HepG2 (cell line): Measurements from ENCODE around the gene GPALPP1. TPM values are rescaled to one million over a fixed set of nuclear protein-coding genes. Genes with fewer than 3 reads are reported as not detected.

Source experiments
- ARNTL ChIP-seq: sonication (generic); formaldehyde crosslinking; IDR thresholded peaks from 2 replicates; pipeline ENCODE4 v1.4.0; 2020; ENCODE audit warnings: mild to moderate bottlenecking, missing genetic modification reagents
- ETV6 ChIP-seq: sonication (generic); formaldehyde crosslinking; conservative IDR thresholded peaks from 2 replicates; pipeline ENCODE4 v1.4.0; 2020; ENCODE audit warnings: missing genetic modification reagents
- JDP2 ChIP-seq: sonication (generic); formaldehyde crosslinking; IDR thresholded peaks from 2 replicates; pipeline ENCODE4 v1.8.1; 2022; ENCODE audit warnings: missing genetic modification reagents, borderline replicate concordance
- SOX13 ChIP-seq, 3 experiments: fragments of 450-650 bp in 1 of 3; sonication (generic) in 1 of 3; formaldehyde crosslinking in 1 of 3; IDR thresholded peaks in 2 of 3; conservative IDR thresholded peaks in 1 of 3; 2 replicates each; pipeline versions ENCODE4 v1.5.0 to v1.6.1; 2016 to 2020; ENCODE audit warnings: antibody characterized with exemption in 1 of 3, mild to moderate bottlenecking in 1 of 3, missing compliant biosample characterization in 1 of 3, missing genetic modification reagents in 1 of 3, moderate library complexity in 1 of 3
- ZNF230 ChIP-seq: sonication (generic); formaldehyde crosslinking; IDR thresholded peaks from 2 replicates; pipeline ENCODE4 v1.4.0; 2020; ENCODE audit warnings: mild to moderate bottlenecking, missing genetic modification reagents
- ZNF274 ChIP-seq: sonication (generic); formaldehyde crosslinking; IDR thresholded peaks from 2 replicates; pipeline ENCODE4 v1.5.1; 2020; ENCODE audit warnings: mild to moderate bottlenecking, missing genetic modification reagents
- ZNF33B ChIP-seq: sonication (generic); formaldehyde crosslinking; IDR thresholded peaks from 2 replicates; pipeline ENCODE4 v1.5.1; 2020; ENCODE audit warnings: mild to moderate bottlenecking, missing genetic modification reagents
- ZNF430 ChIP-seq: sonication (generic); formaldehyde crosslinking; IDR thresholded peaks from 2 replicates; pipeline ENCODE4 v1.9.0; 2021; ENCODE audit warnings: mild to moderate bottlenecking, missing genetic modification reagents
- ZNF775 ChIP-seq: sonication (generic); formaldehyde crosslinking; IDR thresholded peaks from 2 replicates; pipeline ENCODE4 v1.4.0; 2020; ENCODE audit warnings: missing genetic modification reagents, mild to moderate bottlenecking, moderate library complexity, borderline replicate concordance
- ZNF878 ChIP-seq: sonication (generic); formaldehyde crosslinking; IDR thresholded peaks from 2 replicates; pipeline ENCODE4 v1.8.1; 2023; ENCODE audit warnings: mild to moderate bottlenecking, missing genetic modification reagents, moderate library complexity
- ZNF891 ChIP-seq: sonication (generic); formaldehyde crosslinking; IDR thresholded peaks from 2 replicates; pipeline ENCODE4 v1.5.0; 2020; ENCODE audit warnings: mild to moderate bottlenecking, missing genetic modification reagents
- polyA plus RNA-seq, 8 experiments: library from polyadenylated mRNA; depleted of rRNA in 3 of 8; stranded (reverse) in 7 of 8; unstranded in 1 of 8; fragments of >200 nt; fragmentation: Illumina TruSeq in 4 of 8; extraction: Trizol in 4 of 8; gene quantifications; 2 replicates each; pipeline versions ENCODE4 v1.2.1 to v1.2.3, GENCODE V29; 2011 to 2016; ENCODE audit warnings: low read depth in 4 of 8, missing spikeins in 1 of 8, mixed read lengths in 1 of 8; ENCODE audit not compliant: insufficient read depth in 1 of 8
- total RNA-seq, 5 experiments: library from RNA; depleted of rRNA; stranded (reverse); fragments of >200 nt; fragmentation: Illumina TruSeq; extraction: Trizol; gene quantifications; 2 replicates each; pipeline ENCODE4 v1.2.3, GENCODE V29; 2016; ENCODE audit warnings: low read depth in 1 of 5
- TF ChIP-seq, protein P1 (sequence below): sonication (generic); formaldehyde crosslinking; IDR thresholded peaks from 2 replicates; pipeline ENCODE4 v1.5.0; 2020; ENCODE audit warnings: mild to moderate bottlenecking, missing genetic modification reagents
- TF ChIP-seq, protein P2 (sequence below), 2 experiments: fragments of 450-650 bp in 1 of 2; sonication (generic) in 1 of 2; formaldehyde crosslinking; IDR thresholded peaks; 2 replicates each; pipeline versions ENCODE4 v1.5.0 to v1.8.0; 2020 to 2022; ENCODE audit warnings: mild to moderate bottlenecking in 1 of 2, missing genetic modification reagents in 1 of 2
- TF ChIP-seq, protein P3 (sequence below): sonication (generic); formaldehyde crosslinking; IDR thresholded peaks from 2 replicates; pipeline ENCODE4 v1.5.0; 2020; ENCODE audit warnings: mild to moderate bottlenecking, missing genetic modification reagents
- TF ChIP-seq, protein P4 (sequence below): sonication (generic); formaldehyde crosslinking; IDR thresholded peaks from 2 replicates; pipeline ENCODE4 v1.4.0; 2020; ENCODE audit warnings: missing genetic modification reagents
- TF ChIP-seq, protein P5 (sequence below), 2 experiments: sonication (generic) in 1 of 2; formaldehyde crosslinking in 1 of 2; IDR thresholded peaks; 2 replicates each; pipeline versions ENCODE4 v1.5.1 to v1.6.1; 2011 to 2020; ENCODE audit warnings: borderline replicate concordance in 1 of 2, low read depth in 1 of 2, low read length in 1 of 2, mild to moderate bottlenecking in 1 of 2, missing genetic modification reagents in 1 of 2, moderate library complexity in 1 of 2

Gene GPALPP1
- total and polyA plus RNA-seq, 2 of the 13 experiments (the other 11 are each of a cell fraction or from before 2014, with no cell fraction given), result 12.1 to 23.1 TPM

DNA sequence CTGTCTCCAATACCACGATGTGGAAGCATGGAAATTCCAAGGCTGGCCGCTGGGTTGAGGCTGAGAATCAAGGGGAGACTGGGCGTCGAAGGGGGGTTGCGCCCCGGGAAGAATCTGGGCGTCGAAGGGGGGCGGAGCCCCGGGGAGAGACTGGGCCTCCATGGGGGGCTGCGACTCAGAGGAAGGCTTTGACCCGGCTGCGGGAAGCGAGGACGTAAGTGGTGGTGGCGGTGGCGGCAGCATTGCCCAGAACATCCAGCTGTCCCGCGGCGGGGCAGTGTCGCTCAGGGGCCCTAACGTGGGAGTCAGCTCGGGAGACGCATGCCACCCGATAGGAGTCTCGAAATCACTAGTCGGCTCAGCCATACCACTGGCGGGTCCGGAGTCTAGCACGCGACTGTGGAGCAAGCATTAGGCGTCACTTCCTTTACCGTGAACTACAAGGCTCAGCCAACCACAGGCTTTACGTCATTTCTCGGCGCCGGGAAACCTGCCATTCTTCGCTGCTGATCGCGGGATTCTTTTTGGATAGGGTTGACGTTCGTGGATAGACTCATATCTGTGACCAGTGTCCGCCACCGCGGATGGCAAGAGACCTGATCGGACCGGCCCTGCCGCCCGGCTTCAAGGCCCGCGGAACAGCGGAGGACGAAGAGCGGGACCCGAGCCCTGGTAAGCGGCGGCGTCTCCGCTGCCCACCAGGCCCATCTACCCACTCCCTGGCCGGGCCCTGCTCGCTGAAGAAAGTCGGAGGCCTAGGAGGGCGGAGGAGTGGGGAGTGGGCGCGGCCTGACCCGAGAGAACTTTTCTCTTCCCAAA lies at the start of gene GPALPP1, which contains the start of gene NUFIP1 (continued):
- TF ChIP-seq, protein P1, sequence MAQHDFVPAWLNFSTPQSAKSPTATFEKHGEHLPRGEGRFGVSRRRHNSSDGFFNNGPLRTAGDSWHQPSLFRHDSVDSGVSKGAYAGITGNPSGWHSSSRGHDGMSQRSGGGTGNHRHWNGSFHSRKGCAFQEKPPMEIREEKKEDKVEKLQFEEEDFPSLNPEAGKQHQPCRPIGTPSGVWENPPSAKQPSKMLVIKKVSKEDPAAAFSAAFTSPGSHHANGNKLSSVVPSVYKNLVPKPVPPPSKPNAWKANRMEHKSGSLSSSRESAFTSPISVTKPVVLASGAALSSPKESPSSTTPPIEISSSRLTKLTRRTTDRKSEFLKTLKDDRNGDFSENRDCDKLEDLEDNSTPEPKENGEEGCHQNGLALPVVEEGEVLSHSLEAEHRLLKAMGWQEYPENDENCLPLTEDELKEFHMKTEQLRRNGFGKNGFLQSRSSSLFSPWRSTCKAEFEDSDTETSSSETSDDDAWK (CRISPR knock-in tag), result no peak
- TF ChIP-seq ZNF775 (CRISPR knock-in tag) (no peak), ZNF891 (CRISPR knock-in tag) (peak; percentile 23; the same call in 1 of the 2 replicates), ZNF878 (no peak; the same call in 1 of the 2 replicates), ARNTL (CRISPR knock-in tag) (0 out of 2 replicates have a peak, but pooled peaks have one; percentile 35), ZNF230 (CRISPR knock-in tag) (peak; percentile 85), JDP2 (CRISPR knock-in tag) (no peak), SOX13 (IDR thresholded peaks at IDR 0.05) (no peak), SOX13 (CRISPR knock-in tag; conservative IDR thresholded peaks at IDR 0.05 in 1 of 2, IDR thresholded peaks at IDR 0.05 in 1 of 2) (no peak), ZNF33B (CRISPR knock-in tag) (no peak; the same call in 1 of the 2 replicates), ZNF430 (CRISPR knock-in tag) (peak; percentile 21; the same call in 1 of the 2 replicates), ETV6 (CRISPR knock-in tag) (no peak), ZNF274 (CRISPR knock-in tag) (peak; percentile 69; the same call in 1 of the 2 replicates)
- TF ChIP-seq, protein P2, sequence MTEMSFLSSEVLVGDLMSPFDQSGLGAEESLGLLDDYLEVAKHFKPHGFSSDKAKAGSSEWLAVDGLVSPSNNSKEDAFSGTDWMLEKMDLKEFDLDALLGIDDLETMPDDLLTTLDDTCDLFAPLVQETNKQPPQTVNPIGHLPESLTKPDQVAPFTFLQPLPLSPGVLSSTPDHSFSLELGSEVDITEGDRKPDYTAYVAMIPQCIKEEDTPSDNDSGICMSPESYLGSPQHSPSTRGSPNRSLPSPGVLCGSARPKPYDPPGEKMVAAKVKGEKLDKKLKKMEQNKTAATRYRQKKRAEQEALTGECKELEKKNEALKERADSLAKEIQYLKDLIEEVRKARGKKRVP (CRISPR knock-in tag; IDR thresholded peaks at IDR 0.05), result no peak
- TF ChIP-seq, protein P3, sequence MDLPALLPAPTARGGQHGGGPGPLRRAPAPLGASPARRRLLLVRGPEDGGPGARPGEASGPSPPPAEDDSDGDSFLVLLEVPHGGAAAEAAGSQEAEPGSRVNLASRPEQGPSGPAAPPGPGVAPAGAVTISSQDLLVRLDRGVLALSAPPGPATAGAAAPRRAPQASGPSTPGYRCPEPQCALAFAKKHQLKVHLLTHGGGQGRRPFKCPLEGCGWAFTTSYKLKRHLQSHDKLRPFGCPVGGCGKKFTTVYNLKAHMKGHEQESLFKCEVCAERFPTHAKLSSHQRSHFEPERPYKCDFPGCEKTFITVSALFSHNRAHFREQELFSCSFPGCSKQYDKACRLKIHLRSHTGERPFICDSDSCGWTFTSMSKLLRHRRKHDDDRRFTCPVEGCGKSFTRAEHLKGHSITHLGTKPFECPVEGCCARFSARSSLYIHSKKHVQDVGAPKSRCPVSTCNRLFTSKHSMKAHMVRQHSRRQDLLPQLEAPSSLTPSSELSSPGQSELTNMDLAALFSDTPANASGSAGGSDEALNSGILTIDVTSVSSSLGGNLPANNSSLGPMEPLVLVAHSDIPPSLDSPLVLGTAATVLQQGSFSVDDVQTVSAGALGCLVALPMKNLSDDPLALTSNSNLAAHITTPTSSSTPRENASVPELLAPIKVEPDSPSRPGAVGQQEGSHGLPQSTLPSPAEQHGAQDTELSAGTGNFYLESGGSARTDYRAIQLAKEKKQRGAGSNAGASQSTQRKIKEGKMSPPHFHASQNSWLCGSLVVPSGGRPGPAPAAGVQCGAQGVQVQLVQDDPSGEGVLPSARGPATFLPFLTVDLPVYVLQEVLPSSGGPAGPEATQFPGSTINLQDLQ (CRISPR knock-in tag), result 0 out of 2 replicates have a peak, but pooled peaks have one; percentile 58
- TF ChIP-seq, protein P4, sequence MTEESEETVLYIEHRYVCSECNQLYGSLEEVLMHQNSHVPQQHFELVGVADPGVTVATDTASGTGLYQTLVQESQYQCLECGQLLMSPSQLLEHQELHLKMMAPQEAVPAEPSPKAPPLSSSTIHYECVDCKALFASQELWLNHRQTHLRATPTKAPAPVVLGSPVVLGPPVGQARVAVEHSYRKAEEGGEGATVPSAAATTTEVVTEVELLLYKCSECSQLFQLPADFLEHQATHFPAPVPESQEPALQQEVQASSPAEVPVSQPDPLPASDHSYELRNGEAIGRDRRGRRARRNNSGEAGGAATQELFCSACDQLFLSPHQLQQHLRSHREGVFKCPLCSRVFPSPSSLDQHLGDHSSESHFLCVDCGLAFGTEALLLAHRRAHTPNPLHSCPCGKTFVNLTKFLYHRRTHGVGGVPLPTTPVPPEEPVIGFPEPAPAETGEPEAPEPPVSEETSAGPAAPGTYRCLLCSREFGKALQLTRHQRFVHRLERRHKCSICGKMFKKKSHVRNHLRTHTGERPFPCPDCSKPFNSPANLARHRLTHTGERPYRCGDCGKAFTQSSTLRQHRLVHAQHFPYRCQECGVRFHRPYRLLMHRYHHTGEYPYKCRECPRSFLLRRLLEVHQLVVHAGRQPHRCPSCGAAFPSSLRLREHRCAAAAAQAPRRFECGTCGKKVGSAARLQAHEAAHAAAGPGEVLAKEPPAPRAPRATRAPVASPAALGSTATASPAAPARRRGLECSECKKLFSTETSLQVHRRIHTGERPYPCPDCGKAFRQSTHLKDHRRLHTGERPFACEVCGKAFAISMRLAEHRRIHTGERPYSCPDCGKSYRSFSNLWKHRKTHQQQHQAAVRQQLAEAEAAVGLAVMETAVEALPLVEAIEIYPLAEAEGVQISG (CRISPR knock-in tag), result peak; percentile 91
- TF ChIP-seq, protein P5, sequence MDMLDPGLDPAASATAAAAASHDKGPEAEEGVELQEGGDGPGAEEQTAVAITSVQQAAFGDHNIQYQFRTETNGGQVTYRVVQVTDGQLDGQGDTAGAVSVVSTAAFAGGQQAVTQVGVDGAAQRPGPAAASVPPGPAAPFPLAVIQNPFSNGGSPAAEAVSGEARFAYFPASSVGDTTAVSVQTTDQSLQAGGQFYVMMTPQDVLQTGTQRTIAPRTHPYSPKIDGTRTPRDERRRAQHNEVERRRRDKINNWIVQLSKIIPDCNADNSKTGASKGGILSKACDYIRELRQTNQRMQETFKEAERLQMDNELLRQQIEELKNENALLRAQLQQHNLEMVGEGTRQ (IDR thresholded peaks at IDR 0.05; ENCODE audit: low read depth, low read length), result no peak
- TF ChIP-seq, protein P5 (CRISPR knock-in tag; IDR thresholded peaks at IDR 0.05; ENCODE audit: borderline replicate concordance), result no peak
